ENCODE data around the gene TLDC2.
"Not testable (repeated sequence)": the region's sequence is repeated elsewhere in the genome, so short reads cannot be mapped to it uniquely, and the experiment has no call there.

DNA sequence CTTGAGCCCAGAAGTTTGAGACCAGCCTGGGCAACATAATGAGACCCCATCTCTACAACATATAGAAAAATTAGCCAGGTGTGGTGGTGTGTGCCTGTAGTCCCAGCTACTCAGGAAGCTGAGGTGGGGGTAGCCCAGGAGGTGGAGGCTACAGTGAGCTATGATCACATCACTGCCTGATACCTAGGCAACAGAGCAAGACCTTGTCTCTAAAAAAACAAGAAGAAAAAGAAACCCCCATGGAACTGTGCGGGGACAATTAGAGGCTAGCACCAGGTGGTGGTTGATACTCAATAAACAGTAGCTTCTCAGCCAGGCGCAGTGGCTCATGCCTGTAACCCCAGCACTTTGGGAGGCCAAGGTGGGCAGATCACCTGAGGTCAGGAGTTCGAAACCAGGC lies 37.6 kb upstream of the TLDC2 start:
- TF ChIP-seq, protein P1, sequence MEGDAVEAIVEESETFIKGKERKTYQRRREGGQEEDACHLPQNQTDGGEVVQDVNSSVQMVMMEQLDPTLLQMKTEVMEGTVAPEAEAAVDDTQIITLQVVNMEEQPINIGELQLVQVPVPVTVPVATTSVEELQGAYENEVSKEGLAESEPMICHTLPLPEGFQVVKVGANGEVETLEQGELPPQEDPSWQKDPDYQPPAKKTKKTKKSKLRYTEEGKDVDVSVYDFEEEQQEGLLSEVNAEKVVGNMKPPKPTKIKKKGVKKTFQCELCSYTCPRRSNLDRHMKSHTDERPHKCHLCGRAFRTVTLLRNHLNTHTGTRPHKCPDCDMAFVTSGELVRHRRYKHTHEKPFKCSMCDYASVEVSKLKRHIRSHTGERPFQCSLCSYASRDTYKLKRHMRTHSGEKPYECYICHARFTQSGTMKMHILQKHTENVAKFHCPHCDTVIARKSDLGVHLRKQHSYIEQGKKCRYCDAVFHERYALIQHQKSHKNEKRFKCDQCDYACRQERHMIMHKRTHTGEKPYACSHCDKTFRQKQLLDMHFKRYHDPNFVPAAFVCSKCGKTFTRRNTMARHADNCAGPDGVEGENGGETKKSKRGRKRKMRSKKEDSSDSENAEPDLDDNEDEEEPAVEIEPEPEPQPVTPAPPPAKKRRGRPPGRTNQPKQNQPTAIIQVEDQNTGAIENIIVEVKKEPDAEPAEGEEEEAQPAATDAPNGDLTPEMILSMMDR (IDR thresholded peaks at IDR 0.05; ENCODE audit: insufficient read depth, low read length) = not testable (repeated sequence)
- TF ChIP-seq GABPA (IDR thresholded peaks at IDR 0.05; ENCODE audit: low read depth); SPI1 (IDR thresholded peaks at IDR 0.05; ENCODE audit: borderline replicate concordance, low read depth): not testable (repeated sequence)
- TF ChIP-seq, protein P2, sequence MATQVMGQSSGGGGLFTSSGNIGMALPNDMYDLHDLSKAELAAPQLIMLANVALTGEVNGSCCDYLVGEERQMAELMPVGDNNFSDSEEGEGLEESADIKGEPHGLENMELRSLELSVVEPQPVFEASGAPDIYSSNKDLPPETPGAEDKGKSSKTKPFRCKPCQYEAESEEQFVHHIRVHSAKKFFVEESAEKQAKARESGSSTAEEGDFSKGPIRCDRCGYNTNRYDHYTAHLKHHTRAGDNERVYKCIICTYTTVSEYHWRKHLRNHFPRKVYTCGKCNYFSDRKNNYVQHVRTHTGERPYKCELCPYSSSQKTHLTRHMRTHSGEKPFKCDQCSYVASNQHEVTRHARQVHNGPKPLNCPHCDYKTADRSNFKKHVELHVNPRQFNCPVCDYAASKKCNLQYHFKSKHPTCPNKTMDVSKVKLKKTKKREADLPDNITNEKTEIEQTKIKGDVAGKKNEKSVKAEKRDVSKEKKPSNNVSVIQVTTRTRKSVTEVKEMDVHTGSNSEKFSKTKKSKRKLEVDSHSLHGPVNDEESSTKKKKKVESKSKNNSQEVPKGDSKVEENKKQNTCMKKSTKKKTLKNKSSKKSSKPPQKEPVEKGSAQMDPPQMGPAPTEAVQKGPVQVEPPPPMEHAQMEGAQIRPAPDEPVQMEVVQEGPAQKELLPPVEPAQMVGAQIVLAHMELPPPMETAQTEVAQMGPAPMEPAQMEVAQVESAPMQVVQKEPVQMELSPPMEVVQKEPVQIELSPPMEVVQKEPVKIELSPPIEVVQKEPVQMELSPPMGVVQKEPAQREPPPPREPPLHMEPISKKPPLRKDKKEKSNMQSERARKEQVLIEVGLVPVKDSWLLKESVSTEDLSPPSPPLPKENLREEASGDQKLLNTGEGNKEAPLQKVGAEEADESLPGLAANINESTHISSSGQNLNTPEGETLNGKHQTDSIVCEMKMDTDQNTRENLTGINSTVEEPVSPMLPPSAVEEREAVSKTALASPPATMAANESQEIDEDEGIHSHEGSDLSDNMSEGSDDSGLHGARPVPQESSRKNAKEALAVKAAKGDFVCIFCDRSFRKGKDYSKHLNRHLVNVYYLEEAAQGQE (IDR thresholded peaks at IDR 0.05; ENCODE audit: insufficient replicate concordance, low read depth) = not testable (repeated sequence)
